ENCODE results near the gene ELP4.

The ELP4 gene

DNA sequence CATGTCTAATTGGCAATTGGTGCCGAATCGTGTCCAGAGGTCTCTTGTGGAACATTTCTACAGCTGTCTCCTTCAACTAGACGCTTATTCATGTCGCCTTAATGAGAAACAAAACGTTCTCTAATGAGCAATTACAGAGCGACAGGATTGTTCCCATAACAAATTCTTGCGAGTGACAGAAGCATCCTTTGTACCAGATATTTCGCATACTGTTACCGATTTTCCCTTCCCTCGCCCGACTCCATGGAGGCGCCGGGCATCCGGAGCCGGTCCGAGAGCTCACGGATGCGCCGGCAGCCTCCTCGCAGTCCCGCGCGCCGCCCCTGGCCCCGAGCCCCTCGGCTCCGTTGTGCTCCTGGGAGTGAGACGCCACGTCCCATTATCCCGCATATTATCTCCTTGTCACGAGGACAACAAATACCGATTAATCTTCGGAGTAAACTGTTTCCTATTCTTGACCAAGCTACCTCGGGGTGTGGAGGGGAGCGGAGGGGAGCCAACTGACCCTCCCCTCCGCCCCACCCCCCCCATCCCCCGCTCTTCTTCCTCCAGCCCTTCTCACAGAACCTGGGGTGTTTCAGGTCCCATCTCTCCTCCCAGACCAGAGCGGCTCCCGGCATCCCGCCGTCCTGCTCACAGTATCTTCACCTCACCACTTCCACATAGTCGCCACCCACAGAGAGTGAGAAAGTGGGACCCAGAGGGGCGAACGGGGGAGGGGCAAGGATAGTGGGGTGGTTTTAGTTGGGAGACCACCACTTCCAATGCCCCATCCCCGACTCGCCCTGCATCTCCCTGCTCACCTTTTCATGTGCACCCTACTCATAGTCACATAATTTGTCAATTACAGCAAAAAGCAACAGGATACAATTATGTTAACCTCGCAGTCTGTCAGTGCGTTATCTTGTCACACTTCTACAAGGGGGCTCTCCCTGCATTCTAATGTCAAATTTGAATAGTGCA is 290.1 kb downstream of the ELP4 start:
- DNase-seq (ENCODE audit: low read depth): no peak
- TF ChIP-seq, protein P1, sequence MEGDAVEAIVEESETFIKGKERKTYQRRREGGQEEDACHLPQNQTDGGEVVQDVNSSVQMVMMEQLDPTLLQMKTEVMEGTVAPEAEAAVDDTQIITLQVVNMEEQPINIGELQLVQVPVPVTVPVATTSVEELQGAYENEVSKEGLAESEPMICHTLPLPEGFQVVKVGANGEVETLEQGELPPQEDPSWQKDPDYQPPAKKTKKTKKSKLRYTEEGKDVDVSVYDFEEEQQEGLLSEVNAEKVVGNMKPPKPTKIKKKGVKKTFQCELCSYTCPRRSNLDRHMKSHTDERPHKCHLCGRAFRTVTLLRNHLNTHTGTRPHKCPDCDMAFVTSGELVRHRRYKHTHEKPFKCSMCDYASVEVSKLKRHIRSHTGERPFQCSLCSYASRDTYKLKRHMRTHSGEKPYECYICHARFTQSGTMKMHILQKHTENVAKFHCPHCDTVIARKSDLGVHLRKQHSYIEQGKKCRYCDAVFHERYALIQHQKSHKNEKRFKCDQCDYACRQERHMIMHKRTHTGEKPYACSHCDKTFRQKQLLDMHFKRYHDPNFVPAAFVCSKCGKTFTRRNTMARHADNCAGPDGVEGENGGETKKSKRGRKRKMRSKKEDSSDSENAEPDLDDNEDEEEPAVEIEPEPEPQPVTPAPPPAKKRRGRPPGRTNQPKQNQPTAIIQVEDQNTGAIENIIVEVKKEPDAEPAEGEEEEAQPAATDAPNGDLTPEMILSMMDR (conservative IDR thresholded peaks at IDR 0.05; ENCODE audit: control insufficient read depth, insufficient read depth, low read depth, low read length): no peak
- no peak overlapping the region for H3K4me3 ChIP-seq (ENCODE audit: control insufficient read depth, low read depth, low read length)

DNA sequence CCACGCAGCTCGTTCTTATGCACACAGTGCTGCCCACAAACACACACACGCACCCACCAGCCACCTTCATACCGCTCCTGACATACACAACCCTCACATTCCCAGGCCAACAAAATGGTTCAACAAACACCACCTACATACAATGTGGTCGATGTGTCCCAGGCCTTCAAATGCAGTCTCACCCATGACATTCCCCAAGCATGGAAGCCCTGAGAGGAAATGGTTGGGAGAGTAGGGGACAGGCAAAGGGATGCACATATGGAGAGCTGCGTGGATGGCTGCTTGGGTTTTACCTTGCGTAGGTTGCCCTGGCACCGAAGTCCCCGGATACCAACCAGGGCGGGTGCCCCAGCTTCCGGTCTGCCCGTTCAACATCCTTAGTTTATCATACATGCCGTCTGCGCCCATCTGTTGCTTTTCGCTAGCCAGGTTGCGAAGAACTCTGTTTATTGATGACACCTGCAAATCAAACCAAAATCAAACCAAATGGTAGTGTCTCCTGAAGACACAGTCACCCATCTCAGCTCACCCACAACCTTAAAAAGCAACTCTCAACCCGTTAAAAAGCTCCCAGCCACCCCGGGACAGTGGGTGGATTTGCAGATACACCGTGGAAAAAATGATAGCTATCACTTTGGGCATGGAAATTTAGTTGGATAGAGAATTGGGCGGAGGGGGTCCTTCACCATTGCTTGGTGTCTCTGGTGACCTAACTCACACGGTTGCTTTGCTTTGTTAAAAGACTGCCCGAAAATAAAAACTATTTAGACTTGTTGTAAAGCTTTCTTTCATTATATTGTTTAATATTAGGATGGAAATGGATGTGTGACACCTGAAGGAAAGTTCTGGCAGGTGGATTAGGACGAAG is 291.1 kb downstream of the ELP4 start:
- TF ChIP-seq, protein P1 (conservative IDR thresholded peaks at IDR 0.05; ENCODE audit: control insufficient read depth, insufficient read depth, low read depth, low read length): no peak
- no peak overlapping the region for H3K4me3 ChIP-seq (ENCODE audit: control insufficient read depth, low read depth, low read length)
- DNase-seq (ENCODE audit: low read depth): no peak

DNA sequence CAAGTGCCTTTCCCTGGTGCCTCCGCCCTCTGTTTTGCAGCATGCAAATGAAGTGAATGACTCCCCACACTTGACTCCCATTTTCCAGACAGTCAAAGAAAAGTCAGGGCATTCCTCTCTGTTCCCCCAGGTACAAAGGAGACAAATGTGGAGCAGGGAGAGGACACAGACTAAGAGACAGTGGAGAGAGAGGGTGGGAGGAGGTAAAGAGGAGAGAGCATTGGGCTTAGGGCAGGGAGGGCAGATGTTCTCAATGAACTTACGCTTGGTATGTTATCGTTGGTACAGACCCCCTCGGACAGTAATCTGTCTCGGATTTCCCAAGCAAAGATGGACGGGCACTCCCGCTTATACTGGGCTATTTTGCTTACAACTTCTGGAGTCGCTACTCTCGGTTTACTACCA is 291.7 kb downstream of the ELP4 start:
- TF ChIP-seq, protein P1 (conservative IDR thresholded peaks at IDR 0.05; ENCODE audit: control insufficient read depth, insufficient read depth, low read depth, low read length): no peak
- H3K4me3 ChIP-seq (ENCODE audit: control insufficient read depth, low read depth, low read length): no peak overlapping the region
- no peak for DNase-seq (ENCODE audit: low read depth)

DNA sequence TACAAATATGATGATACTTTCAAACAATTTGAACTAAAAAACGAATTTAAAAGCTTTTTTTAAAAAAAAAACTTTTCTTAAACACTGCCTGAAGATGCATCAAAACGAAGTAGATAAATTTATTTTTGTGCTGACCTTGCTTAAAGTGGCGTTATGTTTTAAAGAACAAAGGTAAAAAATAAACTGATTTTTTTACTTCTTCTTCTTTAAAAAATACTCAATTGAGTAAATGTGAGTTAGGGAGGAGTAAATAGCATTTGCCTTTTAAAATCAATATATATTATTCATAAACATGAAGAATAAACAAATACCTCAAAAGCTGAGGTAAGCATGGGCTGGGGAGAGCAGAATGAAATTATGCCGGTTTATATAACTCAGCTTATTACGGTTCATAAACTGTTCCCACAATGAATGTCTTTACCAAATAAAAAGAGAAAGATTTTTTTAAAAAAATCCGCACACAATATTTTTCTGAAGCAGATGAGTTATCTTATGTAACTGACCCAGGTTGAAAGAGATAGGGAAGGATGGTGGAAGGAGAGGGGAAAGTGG is 292.5 kb downstream of the ELP4 start:
- no peak overlapping the region for H3K4me3 ChIP-seq (ENCODE audit: control insufficient read depth, low read depth, low read length)
- TF ChIP-seq, protein P1 (conservative IDR thresholded peaks at IDR 0.05; ENCODE audit: control insufficient read depth, insufficient read depth, low read depth, low read length): no peak
- DNase-seq (ENCODE audit: low read depth): no peak

DNA sequence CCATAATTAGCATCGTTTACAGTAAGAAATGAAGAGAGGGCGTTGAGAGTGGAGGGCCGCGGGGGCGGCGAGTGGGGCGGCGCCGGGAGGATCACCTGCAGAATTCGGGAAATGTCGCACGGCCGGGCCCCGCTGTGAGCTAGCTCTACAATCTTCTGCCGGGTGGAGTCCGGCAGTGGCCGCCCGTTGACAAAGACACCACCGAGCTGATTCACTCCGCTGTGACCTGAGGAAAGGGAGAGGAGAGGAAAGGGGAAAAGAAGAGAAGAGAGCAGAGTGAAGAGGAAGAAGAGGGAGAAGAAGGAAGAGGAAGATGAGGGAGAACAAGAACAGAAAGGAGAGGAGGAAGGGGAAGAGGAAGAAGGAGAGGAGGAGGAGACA is 293.0 kb downstream of the ELP4 start:
- TF ChIP-seq, protein P1 (conservative IDR thresholded peaks at IDR 0.05; ENCODE audit: control insufficient read depth, insufficient read depth, low read depth, low read length): no peak
- DNase-seq (ENCODE audit: low read depth): no peak
- no peak overlapping the region for H3K4me3 ChIP-seq (ENCODE audit: control insufficient read depth, low read depth, low read length)

DNA sequence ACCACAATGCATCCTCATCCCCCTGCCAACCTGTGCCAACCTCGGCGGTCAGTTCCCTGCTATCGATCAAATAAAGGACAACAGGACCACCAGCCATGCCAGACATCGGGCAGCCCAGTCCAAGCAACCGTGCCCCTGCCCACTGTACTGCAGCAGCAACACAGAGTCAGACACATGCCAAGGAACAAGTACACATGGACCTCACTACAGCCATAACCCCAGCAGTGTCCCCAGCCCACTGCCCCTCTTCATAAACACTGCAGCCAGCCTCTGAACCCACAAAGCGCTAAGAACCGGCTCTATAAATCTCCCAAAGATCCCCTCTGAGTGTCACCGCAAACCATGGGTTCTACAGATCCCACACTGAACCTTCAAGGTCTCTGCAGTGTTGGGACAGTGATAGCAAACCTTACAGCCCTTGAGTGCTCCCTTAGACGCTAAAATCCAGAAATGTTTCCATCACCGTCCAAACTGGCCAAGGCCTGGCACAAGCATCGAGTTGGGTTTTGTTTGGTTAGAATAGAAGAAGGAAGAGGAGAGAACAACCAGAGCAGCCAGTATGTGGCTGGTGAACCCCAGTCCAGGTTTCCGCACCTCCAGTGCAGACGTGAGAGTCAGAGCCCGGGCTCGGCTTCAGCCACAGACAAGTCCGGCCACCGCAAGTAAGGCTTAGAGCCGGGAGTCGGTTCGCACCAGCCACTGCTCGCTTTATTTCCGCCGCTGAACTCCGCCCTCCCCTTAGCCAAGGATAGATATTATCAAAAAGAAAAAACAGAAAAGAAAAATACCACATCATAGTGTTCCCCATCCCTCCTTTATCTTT is 293.6 kb downstream of the ELP4 start:
- TF ChIP-seq, protein P1 (conservative IDR thresholded peaks at IDR 0.05; ENCODE audit: control insufficient read depth, insufficient read depth, low read depth, low read length): no peak
- no peak for DNase-seq (ENCODE audit: low read depth)
- no peak overlapping the region for H3K4me3 ChIP-seq (ENCODE audit: control insufficient read depth, low read depth, low read length)
